Esophagus muscularis mucosa (tissue), 4 donors: ENCODE data around the gene IGFLR1. TPM values are rescaled to one million over a fixed set of nuclear protein-coding genes. Genes with fewer than 3 reads are reported as not detected.

Experiments used
- DNase-seq: peaks from one replicate; pipeline ENCODE4 v3.0.0-alpha.2; 2017; ENCODE audit errors: extremely low spot score
- H3K27ac ChIP-seq, 4 donors: fragments of 200-600 bp; sonication (generic); replicated peaks in 1 of 4; 1 replicate in 3 of 4; 2 replicates in 1 of 4; pipeline ENCODE4 v1.5.1; 2016 to 2019; ENCODE audit warnings: mild to moderate bottlenecking in 1 of 4
- H3K27me3 ChIP-seq, 4 donors: fragments of 200-600 bp; sonication (generic); one replicate each; pipeline versions ENCODE4 v1.5.1 to v1.6.0; 2016 to 2019
- H3K36me3 ChIP-seq, 4 donors: fragments of 200-600 bp; sonication (generic); one replicate each; pipeline ENCODE4 v1.5.1; 2016 to 2019
- H3K4me1 ChIP-seq, 4 donors: fragments of 200-600 bp; sonication (generic); one replicate each; pipeline ENCODE4 v1.5.1; 2016 to 2019
- H3K4me3 ChIP-seq, 4 donors: fragments of 200-600 bp; sonication (generic); 1 replicate in 2 of 4; 2 replicates in 2 of 4; pipeline ENCODE4 v1.5.1; 2016 to 2019; ENCODE audit warnings: mild to moderate bottlenecking in 4 of 4, moderate library complexity in 1 of 4
- H3K9me3 ChIP-seq, 4 donors: fragments of 200-600 bp; sonication (generic); 1 replicate in 3 of 4; 2 replicates in 1 of 4; pipeline ENCODE4 v1.5.1; 2016 to 2019
- CTCF ChIP-seq, 3 experiments: fragments of 200-600 bp in 2 of 3; fragments of 450-650 bp in 1 of 3; sonication (generic) in 2 of 3; IDR thresholded peaks; one replicate each; pipeline ENCODE4 v1.5.1; 2017 to 2019; ENCODE audit warnings: antibody characterized with exemption in 3 of 3, mild to moderate bottlenecking in 2 of 3, moderate library complexity in 1 of 3
- EP300 ChIP-seq: sonication (generic); formaldehyde crosslinking; IDR thresholded peaks from one replicate; pipeline ENCODE4 v1.6.1; 2017; ENCODE audit warnings: antibody characterized with exemption
- POLR2A ChIP-seq: fragments of 450-650 bp; IDR thresholded peaks from one replicate; pipeline ENCODE4 v1.6.1; 2017; ENCODE audit warnings: antibody characterized with exemption, moderate library complexity, mild to moderate bottlenecking, low read depth
- POLR2AphosphoS5 ChIP-seq, 2 donors: sonication (generic); formaldehyde crosslinking; IDR thresholded peaks; one replicate each; pipeline ENCODE4 v1.6.1; 2017; ENCODE audit warnings: antibody characterized with exemption in 2 of 2
- WGBS: methylation state at CpG from one replicate; pipeline ENCODE4 v1.1.5; 2018; 5-methylcytosine and 5-hydroxymethylcytosine counted together
- intact Hi-C: fragments of 100-400 bp; cut with DNase I; formaldehyde crosslinking; loops from one replicate; pipeline ENCODE4 v1.15.1; 2023
- total RNA-seq, 4 donors: library from RNA; depleted of rRNA; stranded (reverse); fragments of >200 nt; gene quantifications; one replicate each; pipeline versions ENCODE4 v1.1.0 to v1.2.1, GENCODE V29; 2016

IGFLR1 gene
- total RNA-seq, 4 donors from 2014 or later: 1.7 to 8.1 (median 5.9) TPM

- no peak for TF ChIP-seq POLR2AphosphoS5 (IDR thresholded peaks at IDR 0.05)
- no peak for TF ChIP-seq POLR2A
- no peak for TF ChIP-seq EP300
- TF ChIP-seq CTCF (IDR thresholded peaks at IDR 0.05): no peak
- Histone ChIP-seq H3K4me1 (peaks cover 0 to 10% (median 3%) of the 10 kb centered on the region in 4 donors), H3K4me3 (no peak overlapping the region), H3K36me3 (peaks cover 16 to 60% (median 33%) of the 10 kb centered on the region in 4 donors), H3K27ac (no peak overlapping the region), H3K9me3 (no peaks in the 10 kb centered on the region), H3K27me3 (no peaks in the 10 kb centered on the region)
- DNase-seq: no peak
- intact Hi-C loops: no loop called here
- 70% methylated on average over 20 of the region's 34 CpGs for WGBS
Observed at GRCh38 chr19:35767288-35768081, 25.2 kb upstream of the IGFLR1 start.

GRCh38 chr19:35766571-35767104 lies 24.4 kb upstream of the IGFLR1 start:
- intact Hi-C loops: no loop called here
- TF ChIP-seq POLR2AphosphoS5 (IDR thresholded peaks at IDR 0.05): no peak
- TF ChIP-seq EP300: no peak
- no peak for TF ChIP-seq CTCF (IDR thresholded peaks at IDR 0.05)
- no peak for TF ChIP-seq POLR2A
- DNase-seq: no peak
- 86% methylated on average over 9 of the region's 11 CpGs for WGBS
- H3K4me3 ChIP-seq: no peak overlapping the region
- peaks cover 0 to 10% (median 3%) of the 10 kb centered on the region in 4 donors for H3K4me1 ChIP-seq
- H3K9me3 ChIP-seq: no peaks in the 10 kb centered on the region
- H3K36me3 ChIP-seq: peaks cover 23 to 69% (median 40%) of the 10 kb centered on the region in 4 donors
- no peak overlapping the region for H3K27ac ChIP-seq
- no peaks in the 10 kb centered on the region for H3K27me3 ChIP-seq

GRCh38 chr19:35764432-35765315 lies 22.4 kb upstream of the IGFLR1 start:
- no peak for DNase-seq
- peaks cover 0 to 13% (median 7%) of the 10 kb centered on the region in 4 donors for H3K4me1 ChIP-seq
- no peak overlapping the region for H3K4me3 ChIP-seq
- intact Hi-C loops: loop anchor here (5.0 kb wide), 1 partner anchor 163 kb away; no protein-coding TSS in a partner anchor
- no peak overlapping the region for H3K27ac ChIP-seq
- H3K36me3 ChIP-seq: peaks cover 23 to 84% (median 41%) of the 10 kb centered on the region in 4 donors
- WGBS: 90% methylated on average over 16 of the region's 17 CpGs
- H3K9me3 ChIP-seq: no peaks in the 10 kb centered on the region
- TF ChIP-seq POLR2AphosphoS5 (IDR thresholded peaks at IDR 0.05): no peak
- no peak for TF ChIP-seq CTCF (IDR thresholded peaks at IDR 0.05)
- no peak for TF ChIP-seq EP300
- no peak for TF ChIP-seq POLR2A
- no peaks in the 10 kb centered on the region for H3K27me3 ChIP-seq

GRCh38 chr19:35760711-35761349 lies 18.6 kb upstream of the IGFLR1 start:
- WGBS: 97% methylated on average over 4 of the region's 4 CpGs
- Histone ChIP-seq H3K4me1 (peaks cover 23 to 37% (median 35%) of the 10 kb centered on the region in 4 donors), H3K4me3 (no peak overlapping the region), H3K27ac (no peak overlapping the region), H3K27me3 (no peaks in the 10 kb centered on the region), H3K9me3 (no peaks in the 10 kb centered on the region), H3K36me3 (peaks cover 23 to 57% (median 32%) of the 10 kb centered on the region in 4 donors)
- intact Hi-C loops: loop anchor here (5.0 kb wide), 1 partner anchor 166 kb away; no protein-coding TSS in a partner anchor
- DNase-seq: no peak
- TF ChIP-seq EP300 (no peak), CTCF (IDR thresholded peaks at IDR 0.05) (no peak), POLR2A (no peak), POLR2AphosphoS5 (IDR thresholded peaks at IDR 0.05) (no peak)
